ENCODE measurements around the gene SMURF1.

Gene SMURF1

DNA sequence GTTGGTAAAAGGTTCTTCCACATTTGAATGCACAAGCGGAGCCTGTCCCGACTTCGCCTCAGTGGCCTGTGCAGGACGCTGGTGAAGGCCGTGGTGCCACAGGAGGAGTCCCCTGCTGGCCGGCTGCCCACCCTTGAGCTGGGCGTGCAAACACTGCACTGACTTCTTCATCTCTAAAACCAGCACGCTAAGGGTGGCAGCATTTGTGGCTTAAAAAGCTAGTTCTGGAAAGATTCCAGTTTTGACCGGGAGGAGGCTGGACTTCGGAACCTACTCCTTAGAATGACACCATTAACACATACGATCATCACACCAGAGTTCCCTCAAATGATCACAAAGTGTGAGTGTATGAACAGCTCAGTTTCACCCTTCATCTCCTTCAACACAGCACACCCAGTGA lies 102.4 kb downstream of the SMURF1 start:
- no peak overlapping the region for H3K4me3 ChIP-seq (ENCODE audit: low read length)
- no peaks in the 10 kb centered on the region for H3K9me3 ChIP-seq (ENCODE audit: low read length)
- H3K27me3 ChIP-seq (ENCODE audit: insufficient read depth, low read length): no peaks in the 10 kb centered on the region
- no peak overlapping the region for H2AFZ ChIP-seq (ENCODE audit: low read depth, low read length)
- H3K36me3 ChIP-seq (ENCODE audit: insufficient read depth, low read length): peaks cover 69% of the 10 kb centered on the region
- no peaks in the 10 kb centered on the region for H3K4me1 ChIP-seq (ENCODE audit: insufficient read depth, low read length)

DNA sequence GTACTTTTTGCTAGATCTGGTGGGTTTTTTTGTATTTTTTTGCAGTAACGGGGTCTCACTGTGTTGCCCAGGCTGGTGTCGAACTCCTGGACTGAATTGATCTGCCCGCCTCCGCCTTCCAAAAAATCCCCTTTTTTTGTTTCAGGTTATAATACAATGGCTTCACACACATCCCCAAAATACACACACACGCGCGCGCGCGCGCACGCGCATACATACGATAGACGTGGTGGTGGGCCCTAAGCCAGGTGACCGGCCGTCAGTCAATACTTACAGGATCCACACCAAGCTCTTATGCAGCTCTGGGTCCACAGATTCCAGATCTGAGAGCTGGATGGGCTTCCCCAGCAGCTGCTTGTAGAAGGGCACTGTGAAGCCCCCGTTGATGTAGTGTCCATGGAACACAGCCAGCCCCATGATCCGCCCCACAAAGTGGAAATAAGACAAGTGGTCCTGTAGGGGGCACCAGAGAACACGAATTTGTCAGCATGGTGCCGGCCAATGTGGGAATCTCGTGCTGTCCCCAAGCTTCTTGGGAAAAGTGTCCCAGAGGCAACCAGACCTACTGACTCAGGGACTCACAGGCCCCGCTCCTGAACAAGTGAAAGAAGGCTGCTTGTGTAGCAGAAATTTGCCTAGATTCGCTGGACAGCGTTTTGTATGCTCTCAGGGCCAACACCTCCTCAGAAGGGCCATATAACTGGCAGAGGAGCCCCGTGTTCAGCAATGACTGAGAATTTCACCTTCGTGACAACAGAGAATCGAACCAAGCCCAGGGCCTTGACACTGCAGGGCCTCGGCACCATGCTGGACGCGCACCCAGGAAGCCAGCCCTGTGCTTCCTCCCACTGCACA lies 103.6 kb downstream of the SMURF1 start:
- H3K27me3 ChIP-seq (ENCODE audit: insufficient read depth, low read length): no peaks in the 10 kb centered on the region
- H3K4me3 ChIP-seq (ENCODE audit: low read length): no peak overlapping the region
- H3K9me3 ChIP-seq (ENCODE audit: low read length): no peaks in the 10 kb centered on the region
- H3K36me3 ChIP-seq (ENCODE audit: insufficient read depth, low read length): peaks cover 74% of the 10 kb centered on the region
- H2AFZ ChIP-seq (ENCODE audit: low read depth, low read length): no peak overlapping the region
- H3K4me1 ChIP-seq (ENCODE audit: insufficient read depth, low read length): no peaks in the 10 kb centered on the region

- no peaks in the 10 kb centered on the region for H3K4me1 ChIP-seq (ENCODE audit: insufficient read depth, low read length)
- H3K4me3 ChIP-seq (ENCODE audit: low read length): no peak overlapping the region
- H3K27me3 ChIP-seq (ENCODE audit: insufficient read depth, low read length): no peaks in the 10 kb centered on the region
- H2AFZ ChIP-seq (ENCODE audit: low read depth, low read length): no peak overlapping the region
- H3K9me3 ChIP-seq (ENCODE audit: low read length): no peaks in the 10 kb centered on the region
- H3K36me3 ChIP-seq (ENCODE audit: insufficient read depth, low read length): peaks cover 78% of the 10 kb centered on the region
Observed at GRCh38 chr7:99039384-99039891, 104.5 kb downstream of the SMURF1 start.

- peaks cover 78% of the 10 kb centered on the region for H3K36me3 ChIP-seq (ENCODE audit: insufficient read depth, low read length)
- no peak overlapping the region for H2AFZ ChIP-seq (ENCODE audit: low read depth, low read length)
- no peaks in the 10 kb centered on the region for H3K27me3 ChIP-seq (ENCODE audit: insufficient read depth, low read length)
- no peaks in the 10 kb centered on the region for H3K9me3 ChIP-seq (ENCODE audit: low read length)
- no peak overlapping the region for H3K4me3 ChIP-seq (ENCODE audit: low read length)
- H3K4me1 ChIP-seq (ENCODE audit: insufficient read depth, low read length): no peaks in the 10 kb centered on the region
Observed at GRCh38 chr7:99038086-99038855, 105.6 kb downstream of the SMURF1 start.

DNA sequence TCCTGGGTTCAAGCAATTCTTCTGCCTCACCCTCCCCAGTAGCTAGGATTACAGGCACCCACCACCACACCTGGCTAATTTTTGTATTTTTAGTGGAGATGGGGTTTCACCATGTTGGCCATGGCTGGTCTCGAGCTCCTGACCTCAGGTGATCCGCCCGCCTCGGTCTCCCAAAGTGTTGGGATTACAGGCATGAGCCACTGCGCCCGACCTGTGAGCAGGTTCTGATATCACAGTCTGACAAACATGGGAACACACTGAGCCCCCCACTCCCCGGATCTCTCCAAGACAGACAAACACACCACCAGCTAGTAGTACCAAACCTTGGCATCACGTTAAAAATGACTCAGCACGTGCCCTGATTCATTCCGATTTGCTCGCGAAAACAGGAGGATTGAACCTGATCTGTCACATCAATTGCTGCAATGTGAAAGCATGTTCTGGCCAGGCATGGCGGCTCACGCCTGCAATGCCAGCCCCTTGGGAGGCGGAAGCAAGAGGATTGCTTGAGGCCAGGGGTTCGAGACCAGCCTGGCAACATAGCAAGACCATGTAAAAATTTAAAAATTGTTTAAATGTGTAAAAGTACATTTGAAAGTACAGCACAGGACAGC lies 106.5 kb downstream of the SMURF1 start:
- Histone ChIP-seq H3K27me3 (ENCODE audit: insufficient read depth, low read length) (no peaks in the 10 kb centered on the region), H3K9me3 (ENCODE audit: low read length) (no peaks in the 10 kb centered on the region), H2AFZ (ENCODE audit: low read depth, low read length) (no peak overlapping the region), H3K4me3 (ENCODE audit: low read length) (no peak overlapping the region), H3K4me1 (ENCODE audit: insufficient read depth, low read length) (no peaks in the 10 kb centered on the region), H3K36me3 (ENCODE audit: insufficient read depth, low read length) (peaks cover 77% of the 10 kb centered on the region)

DNA sequence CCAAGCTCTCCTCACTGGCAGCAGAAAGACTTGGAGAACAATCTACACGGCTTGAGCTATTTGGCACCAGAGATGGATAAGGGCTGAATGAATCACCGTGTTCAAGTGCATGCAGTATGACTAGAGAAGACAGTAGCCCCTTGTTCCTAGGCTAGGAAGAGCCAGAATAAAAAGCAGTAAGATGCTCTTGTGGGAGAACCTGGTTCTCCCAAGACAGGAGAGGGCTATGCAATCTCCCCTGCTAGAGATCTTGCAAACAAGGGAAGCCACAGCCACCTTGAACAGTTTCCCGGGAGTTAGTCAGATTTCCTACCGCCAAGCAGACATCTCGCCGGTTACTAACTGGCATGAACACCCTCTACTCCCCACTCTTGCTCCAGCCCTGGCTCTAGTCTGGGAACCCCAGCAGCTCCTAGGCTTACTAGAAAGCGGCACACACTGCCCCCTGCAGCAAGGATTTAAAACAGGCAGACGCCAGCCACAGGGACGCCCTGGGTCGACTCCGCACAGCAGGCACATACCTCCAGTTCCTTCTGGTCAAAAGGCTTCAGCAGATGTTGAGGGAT lies 107.3 kb downstream of the SMURF1 start:
- Histone ChIP-seq H3K4me3 (ENCODE audit: low read length) (no peak overlapping the region), H3K9me3 (ENCODE audit: low read length) (no peaks in the 10 kb centered on the region), H3K36me3 (ENCODE audit: insufficient read depth, low read length) (peaks cover 79% of the 10 kb centered on the region), H2AFZ (ENCODE audit: low read depth, low read length) (no peak overlapping the region), H3K27me3 (ENCODE audit: insufficient read depth, low read length) (no peaks in the 10 kb centered on the region), H3K4me1 (ENCODE audit: insufficient read depth, low read length) (no peaks in the 10 kb centered on the region)

- H3K36me3 ChIP-seq (ENCODE audit: insufficient read depth, low read length): peaks cover 81% of the 10 kb centered on the region
- no peak overlapping the region for H3K4me3 ChIP-seq (ENCODE audit: low read length)
Observed at GRCh38 chr7:99035723-99036545, 108.0 kb downstream of the SMURF1 start.

DNA sequence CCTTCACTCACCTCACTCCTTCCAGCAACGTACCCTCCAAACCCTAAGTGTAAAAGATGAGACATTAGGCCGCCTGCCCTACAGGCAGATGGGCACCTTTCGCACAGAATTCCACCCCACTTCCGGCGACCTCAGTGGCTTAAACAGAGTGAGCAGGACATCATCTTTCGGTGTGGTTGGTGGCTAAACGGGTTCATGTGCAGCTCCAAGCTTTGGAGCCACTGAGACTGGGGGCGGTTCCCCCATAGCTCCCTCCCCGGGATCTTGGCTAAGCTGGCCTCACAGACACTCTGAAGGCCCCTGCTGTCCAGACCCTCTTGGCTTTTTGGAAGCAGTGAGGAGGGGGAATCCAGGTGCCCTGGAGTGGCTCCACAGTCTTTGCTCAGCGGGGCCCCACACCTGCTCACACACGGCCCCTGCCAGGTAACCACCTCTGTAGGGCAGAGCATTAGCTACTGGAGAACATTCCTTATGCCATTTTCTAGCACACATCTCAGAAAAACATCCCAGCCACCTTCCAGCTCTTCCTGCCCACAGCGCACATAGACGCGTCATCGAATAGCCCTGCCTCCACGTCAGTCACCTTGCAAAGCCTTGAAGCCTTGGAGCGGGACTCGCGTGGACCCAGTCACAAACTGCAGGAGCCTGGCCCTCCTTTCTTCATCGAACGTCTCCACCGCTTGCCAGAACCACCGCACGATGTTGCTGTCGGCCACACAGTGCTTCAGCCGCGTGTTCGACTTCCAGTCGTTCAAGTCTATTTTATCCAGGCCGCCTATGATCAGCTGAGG lies 108.8 kb downstream of the SMURF1 start:
- Histone ChIP-seq H3K4me1 (ENCODE audit: insufficient read depth, low read length) (no peaks in the 10 kb centered on the region), H3K4me3 (ENCODE audit: low read length) (no peak overlapping the region), H2AFZ (ENCODE audit: low read depth, low read length) (no peak overlapping the region), H3K36me3 (ENCODE audit: insufficient read depth, low read length) (peaks cover 85% of the 10 kb centered on the region), H3K27me3 (ENCODE audit: insufficient read depth, low read length) (no peaks in the 10 kb centered on the region), H3K9me3 (ENCODE audit: low read length) (peaks cover 6% of the 10 kb centered on the region)

More at GRCh38 chr7:99035723-99036545, 108.0 kb downstream of the SMURF1 start:
- no peaks in the 10 kb centered on the region for H3K4me1 ChIP-seq (ENCODE audit: insufficient read depth, low read length)
- H2AFZ ChIP-seq (ENCODE audit: low read depth, low read length): no peak overlapping the region
- H3K9me3 ChIP-seq (ENCODE audit: low read length): no peaks in the 10 kb centered on the region
- H3K27me3 ChIP-seq (ENCODE audit: insufficient read depth, low read length): no peaks in the 10 kb centered on the region

GRCh38 chr7:99033765-99034164 lies 110.1 kb downstream of the SMURF1 start:
- H3K4me1 ChIP-seq (ENCODE audit: insufficient read depth, low read length): no peaks in the 10 kb centered on the region
- peaks cover 7% of the 10 kb centered on the region for H3K9me3 ChIP-seq (ENCODE audit: low read length)
- H3K4me3 ChIP-seq (ENCODE audit: low read length): no peak overlapping the region
- H2AFZ ChIP-seq (ENCODE audit: low read depth, low read length): no peak overlapping the region
- H3K36me3 ChIP-seq (ENCODE audit: insufficient read depth, low read length): peaks cover 91% of the 10 kb centered on the region
- H3K27me3 ChIP-seq (ENCODE audit: insufficient read depth, low read length): no peaks in the 10 kb centered on the region

- Histone ChIP-seq H2AFZ (ENCODE audit: low read depth, low read length) (no peak overlapping the region), H3K36me3 (ENCODE audit: insufficient read depth, low read length) (peaks cover 91% of the 10 kb centered on the region), H3K9me3 (ENCODE audit: low read length) (peaks cover 10% of the 10 kb centered on the region), H3K4me1 (ENCODE audit: insufficient read depth, low read length) (no peaks in the 10 kb centered on the region), H3K27me3 (ENCODE audit: insufficient read depth, low read length) (no peaks in the 10 kb centered on the region), H3K4me3 (ENCODE audit: low read length) (no peak overlapping the region)
Observed at GRCh38 chr7:99032928-99033327, 111.0 kb downstream of the SMURF1 start.

- Histone ChIP-seq H3K27me3 (ENCODE audit: insufficient read depth, low read length) (no peaks in the 10 kb centered on the region), H3K36me3 (ENCODE audit: insufficient read depth, low read length) (peaks cover 82% of the 10 kb centered on the region)
Observed at GRCh38 chr7:99031496-99031895, 112.4 kb downstream of the SMURF1 start.

More at GRCh38 chr7:99031496-99031895, 112.4 kb downstream of the SMURF1 start:
- Histone ChIP-seq H2AFZ (ENCODE audit: low read depth, low read length) (no peak overlapping the region), H3K9me3 (ENCODE audit: low read length) (peaks cover 10% of the 10 kb centered on the region), H3K4me3 (ENCODE audit: low read length) (no peak overlapping the region), H3K4me1 (ENCODE audit: insufficient read depth, low read length) (no peaks in the 10 kb centered on the region)
